Tibial nerve (tissue), 4 donors: ENCODE results near the gene MYO15B. TPM values are rescaled to one million over a fixed set of nuclear protein-coding genes. Genes with fewer than 3 reads are reported as not detected.

Experiments used
- DNase-seq, 2 donors: peaks; one replicate each; pipeline ENCODE4 v3.0.0-alpha.2; 2019; ENCODE audit warnings: low spot score in 2 of 2
- H3K27ac ChIP-seq, 4 donors: fragments of 200-600 bp; sonication (generic) in 3 of 4; one replicate each; pipeline ENCODE4 v1.5.1; 2017 to 2019; ENCODE audit warnings: mild to moderate bottlenecking in 1 of 4
- H3K27me3 ChIP-seq, 2 donors: fragments of 200-600 bp; sonication (generic) in 1 of 2; one replicate each; pipeline versions ENCODE4 v1.5.1 to v1.6.0; 2017 to 2019
- H3K36me3 ChIP-seq, 3 donors: fragments of 200-600 bp; sonication (generic); one replicate each; pipeline ENCODE4 v1.5.1; 2018 to 2019
- H3K4me1 ChIP-seq, 4 donors: fragments of 200-600 bp; sonication (generic) in 3 of 4; one replicate each; pipeline ENCODE4 v1.5.1; 2017 to 2019
- H3K4me3 ChIP-seq, 4 donors: fragments of 200-600 bp; sonication (generic) in 3 of 4; one replicate each; pipeline ENCODE4 v1.5.1; 2017 to 2019; ENCODE audit warnings: mild to moderate bottlenecking in 1 of 4, moderate library complexity in 1 of 4
- H3K9me3 ChIP-seq, 4 donors: fragments of 200-600 bp; sonication (generic) in 3 of 4; one replicate each; pipeline ENCODE4 v1.5.1; 2017 to 2019
- EP300 ChIP-seq, 2 donors: sonication (generic); formaldehyde crosslinking; IDR thresholded peaks; one replicate each; pipeline ENCODE4 v1.6.1; 2017; ENCODE audit warnings: antibody characterized with exemption in 2 of 2, mild to moderate bottlenecking in 1 of 2
- POLR2A ChIP-seq, 2 donors: fragments of 450-650 bp; IDR thresholded peaks; one replicate each; pipeline ENCODE4 v1.6.1; 2017; ENCODE audit warnings: antibody characterized with exemption in 2 of 2, mild to moderate bottlenecking in 2 of 2, moderate library complexity in 2 of 2
- WGBS, 2 donors: methylation state at CpG; one replicate each; pipeline ENCODE4 v1.1.5; 2018; 5-methylcytosine and 5-hydroxymethylcytosine counted together
- total RNA-seq, 4 donors: library from RNA; depleted of rRNA; stranded (reverse); fragments of >200 nt; gene quantifications; one replicate each; pipeline ENCODE4 v1.1.0, GENCODE V29; 2016
- TF ChIP-seq, protein P1 (sequence below), 5 experiments: fragments of 200-600 bp in 3 of 5; fragments of 450-650 bp in 2 of 5; sonication (generic) in 3 of 5; IDR thresholded peaks; one replicate each; pipeline ENCODE4 v1.5.1; 2016 to 2019; ENCODE audit warnings: antibody characterized with exemption in 5 of 5, mild to moderate bottlenecking in 3 of 5, moderate library complexity in 2 of 5

The MYO15B gene
- 100 to 1,000 TPM; 150 to 327 (median 278) TPM for total RNA-seq

DNA sequence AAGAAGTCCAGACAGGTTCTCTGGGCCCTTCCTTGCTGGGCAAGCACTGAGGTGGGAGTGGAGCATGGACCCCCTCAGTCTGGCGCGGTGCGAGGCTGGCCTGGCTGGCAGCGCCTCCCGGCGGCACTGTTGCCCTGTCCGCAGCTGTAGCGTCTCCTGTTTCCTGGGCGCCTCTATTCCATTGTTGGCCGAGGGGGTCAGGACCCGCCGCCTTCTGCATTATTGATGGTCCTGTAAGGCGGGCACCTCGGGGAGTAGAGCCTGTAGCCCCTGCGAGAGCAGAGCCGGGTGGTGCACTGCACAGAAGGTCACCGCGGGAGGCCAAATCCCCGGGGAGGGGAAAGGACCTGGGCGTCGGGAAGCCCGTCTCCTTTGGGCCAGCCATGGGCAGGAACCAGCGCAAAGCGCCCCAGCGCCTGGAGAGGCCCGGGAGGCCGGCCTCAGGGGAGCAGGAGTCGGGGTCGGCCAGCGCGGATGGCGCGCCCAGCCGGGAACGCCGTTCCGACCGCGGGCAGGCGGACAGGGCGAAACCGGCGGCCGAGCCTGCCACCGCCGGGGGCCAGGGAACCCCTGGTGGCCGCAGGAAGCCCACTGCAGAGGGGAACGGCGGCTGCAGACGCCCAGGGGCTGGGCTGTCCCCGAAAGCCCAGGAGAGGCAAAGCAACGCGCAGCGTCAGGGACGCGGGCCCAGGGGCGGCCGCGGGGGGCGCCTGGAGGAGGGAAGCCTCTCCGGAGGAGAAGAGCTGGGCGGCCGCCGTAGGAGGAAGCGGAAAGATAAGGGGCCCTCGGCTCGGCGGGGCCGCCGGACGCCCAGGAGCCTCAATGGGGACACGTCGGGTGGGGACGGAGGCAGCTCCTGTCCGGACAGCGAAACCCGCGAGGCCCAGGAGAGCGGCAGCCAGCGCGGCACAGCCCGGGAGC lies at the start of gene MYO15B:
TSS of gene MYO15B (plus strand) at position 126 of the 921 bp plus-strand sequence. CDS start at position 384, 258 bp downstream.
- peaks cover 0 to 26% (median 9%) of the 10 kb centered on the region in 4 donors for H3K4me1 ChIP-seq
- H3K9me3 ChIP-seq, result no peaks in the 10 kb centered on the region
- peak in 1 of 2 donors; percentile 25 for DNase-seq
- H3K36me3 ChIP-seq, result peaks cover 0 to 19% (median 0%) of the 10 kb centered on the region in 3 donors
- WGBS, 2 donors, result 2 to 8% methylated on average over 31 to 42 of the region's 82 CpGs
- H3K27ac ChIP-seq, result peak within 1 kb of the TSS; percentile 88 to 93 (median 92)
- TF ChIP-seq EP300 (IDR thresholded peaks at IDR 0.05), result peak in 1 of 2 donors; percentile 62
- TF ChIP-seq, protein P1, sequence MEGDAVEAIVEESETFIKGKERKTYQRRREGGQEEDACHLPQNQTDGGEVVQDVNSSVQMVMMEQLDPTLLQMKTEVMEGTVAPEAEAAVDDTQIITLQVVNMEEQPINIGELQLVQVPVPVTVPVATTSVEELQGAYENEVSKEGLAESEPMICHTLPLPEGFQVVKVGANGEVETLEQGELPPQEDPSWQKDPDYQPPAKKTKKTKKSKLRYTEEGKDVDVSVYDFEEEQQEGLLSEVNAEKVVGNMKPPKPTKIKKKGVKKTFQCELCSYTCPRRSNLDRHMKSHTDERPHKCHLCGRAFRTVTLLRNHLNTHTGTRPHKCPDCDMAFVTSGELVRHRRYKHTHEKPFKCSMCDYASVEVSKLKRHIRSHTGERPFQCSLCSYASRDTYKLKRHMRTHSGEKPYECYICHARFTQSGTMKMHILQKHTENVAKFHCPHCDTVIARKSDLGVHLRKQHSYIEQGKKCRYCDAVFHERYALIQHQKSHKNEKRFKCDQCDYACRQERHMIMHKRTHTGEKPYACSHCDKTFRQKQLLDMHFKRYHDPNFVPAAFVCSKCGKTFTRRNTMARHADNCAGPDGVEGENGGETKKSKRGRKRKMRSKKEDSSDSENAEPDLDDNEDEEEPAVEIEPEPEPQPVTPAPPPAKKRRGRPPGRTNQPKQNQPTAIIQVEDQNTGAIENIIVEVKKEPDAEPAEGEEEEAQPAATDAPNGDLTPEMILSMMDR (IDR thresholded peaks at IDR 0.05), result peak; percentile 26 to 72 (median 33)
- no peak for TF ChIP-seq POLR2A (IDR thresholded peaks at IDR 0.05)
- H3K27me3 ChIP-seq, result no peaks in the 10 kb centered on the region
- peak within 1 kb of the TSS; percentile 58 to 87 (median 70) for H3K4me3 ChIP-seq

DNA sequence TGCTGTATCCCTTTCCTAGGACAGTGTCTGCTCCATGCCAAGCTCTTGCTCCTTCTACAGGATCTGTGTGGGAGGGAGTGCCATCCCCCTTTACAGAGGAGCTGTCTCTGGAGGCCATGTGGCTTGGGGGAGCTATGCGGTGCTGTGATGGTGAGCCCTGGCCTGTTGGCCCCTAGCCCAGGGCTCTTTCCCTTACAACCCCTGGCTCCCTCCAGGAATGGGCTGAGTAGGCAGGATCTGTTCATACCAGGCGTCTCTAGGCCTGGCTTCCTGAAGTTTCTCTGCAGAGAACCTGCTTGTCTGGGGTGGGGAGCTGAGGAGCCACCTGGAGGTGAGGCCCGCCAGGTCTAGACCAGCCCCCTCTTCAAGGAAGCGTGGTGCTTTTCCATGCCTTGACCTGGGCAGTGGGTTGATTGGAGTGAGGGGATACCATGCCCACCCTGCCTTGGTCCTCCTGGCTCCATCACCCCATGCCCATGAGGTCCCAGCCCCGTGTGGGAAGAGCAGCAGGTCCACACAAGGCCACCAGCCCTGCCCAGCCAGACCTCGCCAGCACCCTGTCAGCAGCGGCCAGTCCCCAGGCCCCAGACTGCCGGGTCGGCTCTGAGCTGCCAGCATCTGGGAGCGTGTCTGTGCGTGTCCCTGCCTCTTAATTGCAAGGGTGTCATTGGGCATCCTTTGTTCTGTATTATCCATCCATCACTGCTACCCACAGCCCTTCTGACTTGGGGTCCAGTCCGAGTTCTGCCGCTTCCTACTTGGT lies 47.5 kb upstream of the MYO15B start:
- DNase-seq, result no peak
- no peaks in the 10 kb centered on the region for H3K27me3 ChIP-seq
- H3K4me1 ChIP-seq, result no peaks in the 10 kb centered on the region
- H3K36me3 ChIP-seq, result no peaks in the 10 kb centered on the region
- no peak for TF ChIP-seq EP300 (IDR thresholded peaks at IDR 0.05)
- no peak for TF ChIP-seq POLR2A (IDR thresholded peaks at IDR 0.05)
- TF ChIP-seq, protein P1 (IDR thresholded peaks at IDR 0.05), result no peak
- H3K27ac ChIP-seq, result no peak overlapping the region
- H3K9me3 ChIP-seq, result no peaks in the 10 kb centered on the region
- no peak overlapping the region for H3K4me3 ChIP-seq
- WGBS, 2 donors, result 85 to 86% methylated on average over 11 to 13 of the region's 13 CpGs

DNA sequence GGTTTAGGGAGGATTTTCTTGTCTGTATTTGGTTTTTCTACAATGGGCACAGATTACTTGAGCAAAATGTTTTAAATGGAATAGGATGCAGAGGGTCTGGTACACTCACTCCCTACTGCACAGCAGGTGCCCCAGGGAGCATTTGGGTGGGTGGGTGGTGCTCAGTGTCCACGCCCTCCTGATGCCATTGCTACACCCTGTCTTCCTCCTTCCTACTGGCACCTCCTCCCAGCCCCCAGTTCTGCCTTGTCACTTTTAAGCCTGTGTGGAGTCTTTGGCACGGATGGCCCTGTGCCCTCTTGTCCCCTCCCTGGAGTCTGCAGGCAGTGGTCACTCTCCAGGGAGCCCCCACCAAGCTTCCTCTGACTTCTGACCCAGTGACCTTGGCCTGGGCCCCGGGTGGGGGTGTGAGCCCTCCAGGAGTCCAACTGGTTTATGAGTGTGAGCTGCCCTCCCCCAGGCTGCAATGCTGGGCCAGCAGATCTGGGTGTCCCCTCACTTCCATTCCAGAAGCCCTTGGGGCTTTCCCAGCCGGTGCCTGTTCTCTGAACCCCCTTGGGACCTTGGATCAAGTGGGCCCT lies 46.6 kb upstream of the MYO15B start:
- Histone ChIP-seq H3K36me3 (no peaks in the 10 kb centered on the region), H3K4me1 (no peaks in the 10 kb centered on the region), H3K27me3 (no peaks in the 10 kb centered on the region), H3K27ac (peak overlapping the region in 1 of 4 donors; percentile 34), H3K9me3 (no peaks in the 10 kb centered on the region), H3K4me3 (no peak overlapping the region)
- WGBS, 2 donors, result 54 to 65% methylated on average over 4 of the region's 4 CpGs
- TF ChIP-seq POLR2A (IDR thresholded peaks at IDR 0.05) (no peak), EP300 (IDR thresholded peaks at IDR 0.05) (no peak)
- TF ChIP-seq, protein P1 (IDR thresholded peaks at IDR 0.05), result no peak
- no peak for DNase-seq

DNA sequence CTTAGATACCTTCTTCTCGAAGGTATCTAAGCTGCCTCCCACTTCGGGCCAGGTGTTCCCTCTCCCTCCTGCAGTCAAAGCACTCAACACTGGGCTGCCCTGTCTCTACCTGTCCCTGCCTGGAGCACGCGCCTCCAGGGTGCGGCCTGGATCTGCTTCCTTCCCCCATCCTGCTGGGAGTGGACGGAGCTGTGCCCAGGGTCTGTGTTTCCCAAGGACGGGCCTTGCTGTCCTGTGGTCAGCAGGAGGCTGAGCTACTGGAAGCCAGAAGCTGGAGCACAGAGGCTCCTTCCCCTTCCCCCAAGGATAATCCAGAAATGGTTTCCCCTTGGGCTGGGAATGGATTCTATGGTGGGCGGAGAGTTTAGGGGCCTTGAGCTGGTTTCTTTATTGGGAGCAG lies 45.4 kb upstream of the MYO15B start:
- DNase-seq, result no peak
- WGBS, 2 donors, result 89 to 90% methylated on average over 8 of the region's 8 CpGs

More for the DNA sequence above, 45.4 kb upstream of the MYO15B start:
- Histone ChIP-seq H3K9me3 (no peaks in the 10 kb centered on the region), H3K4me1 (no peaks in the 10 kb centered on the region), H3K27ac (no peak overlapping the region), H3K4me3 (no peak overlapping the region), H3K36me3 (no peaks in the 10 kb centered on the region), H3K27me3 (no peaks in the 10 kb centered on the region)
- TF ChIP-seq POLR2A (IDR thresholded peaks at IDR 0.05) (no peak), EP300 (IDR thresholded peaks at IDR 0.05) (no peak)
- TF ChIP-seq, protein P1 (IDR thresholded peaks at IDR 0.05), result no peak
